HepG2 (cell line): ENCODE data around the gene MND1.

Experiments used
- CBX5 ChIP-seq: sonication (generic); formaldehyde crosslinking; IDR thresholded peaks from 2 replicates; pipeline ENCODE4 v1.4.0; 2020; ENCODE audit warnings: missing genetic modification reagents, borderline replicate concordance
- FLYWCH1 ChIP-seq: sonication (generic); formaldehyde crosslinking; IDR thresholded peaks from 2 replicates; pipeline ENCODE4 v1.8.1; 2023; ENCODE audit warnings: mild to moderate bottlenecking, missing genetic modification reagents
- FOXK1 ChIP-seq: sonication (generic); formaldehyde crosslinking; IDR thresholded peaks from 2 replicates; pipeline ENCODE4 v1.4.0; 2020; ENCODE audit warnings: low read depth, missing genetic modification reagents, borderline replicate concordance
- FOXM1 ChIP-seq: sonication (generic); formaldehyde crosslinking; IDR thresholded peaks from 2 replicates; pipeline ENCODE4 v1.5.0; 2020; ENCODE audit warnings: missing genetic modification reagents
- RAD21 ChIP-seq: fragments of 450-650 bp; formaldehyde crosslinking; IDR thresholded peaks from 2 replicates; pipeline ENCODE4 v1.5.0; 2020; ENCODE audit warnings: mild to moderate bottlenecking
- ZNF234 ChIP-seq: sonication (generic); formaldehyde crosslinking; conservative IDR thresholded peaks from 2 replicates; pipeline ENCODE4 v1.5.1; 2020; ENCODE audit warnings: mild to moderate bottlenecking, missing genetic modification reagents
- ZNF430 ChIP-seq: sonication (generic); formaldehyde crosslinking; IDR thresholded peaks from 2 replicates; pipeline ENCODE4 v1.9.0; 2021; ENCODE audit warnings: mild to moderate bottlenecking, missing genetic modification reagents
- ZNF746 ChIP-seq: sonication (generic); formaldehyde crosslinking; IDR thresholded peaks from 2 replicates; pipeline ENCODE4 v1.8.0; 2022; ENCODE audit warnings: mild to moderate bottlenecking, missing genetic modification reagents

- TF ChIP-seq FOXK1 (CRISPR knock-in tag) = no peak
- no peak for TF ChIP-seq RAD21 (CRISPR knock-in tag)
- TF ChIP-seq ZNF430 (CRISPR knock-in tag) = no peak
- TF ChIP-seq FOXM1 (CRISPR knock-in tag) = no peak
- no peak for TF ChIP-seq ZNF234 (CRISPR knock-in tag)
- no peak for TF ChIP-seq FLYWCH1 (CRISPR knock-in tag)
- no peak for TF ChIP-seq ZNF746 (CRISPR knock-in tag)
- TF ChIP-seq CBX5 = no peak
These were observed 809 bp downstream of the MND1 start for GRCh38 chr4:153345012-153345981.
